HepG2 (cell line): ENCODE data around the gene ITPR1. TPM values are rescaled to one million over a fixed set of nuclear protein-coding genes. Genes with fewer than 3 reads are reported as not detected.

ENCODE experiments used
- HNRNPUL1 ChIP-seq: fragments of 200-400 bp; formaldehyde crosslinking; IDR thresholded peaks from 2 replicates; pipeline ENCODE4 v1.6.1; 2017; ENCODE audit warnings: low read depth, mild to moderate bottlenecking, low read length, moderate library complexity
- ZNF20 ChIP-seq: sonication (generic); formaldehyde crosslinking; IDR thresholded peaks from 2 replicates; pipeline ENCODE4 v1.4.0; 2020; ENCODE audit warnings: mild to moderate bottlenecking, moderate library complexity, missing genetic modification reagents
- ZNF713 ChIP-seq: sonication (generic); formaldehyde crosslinking; IDR thresholded peaks from 2 replicates; pipeline ENCODE4 v1.4.0; 2020; ENCODE audit warnings: mild to moderate bottlenecking, missing genetic modification reagents
- ZNF891 ChIP-seq: sonication (generic); formaldehyde crosslinking; IDR thresholded peaks from 2 replicates; pipeline ENCODE4 v1.5.0; 2020; ENCODE audit warnings: mild to moderate bottlenecking, missing genetic modification reagents
- polyA plus RNA-seq, 8 experiments: library from polyadenylated mRNA; depleted of rRNA in 3 of 8; stranded (reverse) in 7 of 8; unstranded in 1 of 8; fragments of >200 nt; fragmentation: Illumina TruSeq in 4 of 8; extraction: Trizol in 4 of 8; gene quantifications; 2 replicates each; pipeline versions ENCODE4 v1.2.1 to v1.2.3, GENCODE V29; 2011 to 2016; ENCODE audit warnings: low read depth in 4 of 8, missing spikeins in 1 of 8, mixed read lengths in 1 of 8; ENCODE audit not compliant: insufficient read depth in 1 of 8
- total RNA-seq, 5 experiments: library from RNA; depleted of rRNA; stranded (reverse); fragments of >200 nt; fragmentation: Illumina TruSeq; extraction: Trizol; gene quantifications; 2 replicates each; pipeline ENCODE4 v1.2.3, GENCODE V29; 2016; ENCODE audit warnings: low read depth in 1 of 5
- TF ChIP-seq, protein P1 (sequence below): sonication (generic); formaldehyde crosslinking; IDR thresholded peaks from one replicate; pipeline ENCODE4 v1.5.1; 2020; ENCODE audit warnings: mild to moderate bottlenecking, missing genetic modification reagents; ENCODE audit errors: not compliant biosample characterization

ITPR1 gene
- total and polyA plus RNA-seq, 2 of the 13 experiments (the other 11 are each of a cell fraction or from before 2014, with no cell fraction given) = 10.0 to 11.4 TPM

DNA sequence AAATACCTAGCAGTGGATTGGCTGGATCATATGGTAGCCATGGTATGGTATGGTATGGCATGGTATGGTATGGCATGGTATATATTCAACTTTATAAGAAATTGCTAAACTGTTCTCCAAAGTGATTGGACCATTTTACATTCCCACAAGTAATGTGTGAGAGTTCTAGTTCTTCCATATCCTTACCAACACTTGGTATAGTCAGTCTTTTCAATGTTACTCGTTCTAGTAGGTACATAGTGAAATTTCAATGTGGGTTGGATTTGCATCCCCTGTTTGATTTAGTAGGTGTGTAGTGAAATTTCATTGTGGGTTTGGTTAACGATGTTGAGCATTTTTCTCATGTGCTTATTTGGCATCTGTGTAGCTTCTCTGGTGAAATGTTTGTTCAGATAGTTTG is 154.3 kb downstream of the ITPR1 start (continued):
- no peak for TF ChIP-seq HNRNPUL1
- no peak for TF ChIP-seq ZNF20 (CRISPR knock-in tag)
- no peak for TF ChIP-seq ZNF713 (CRISPR knock-in tag)
- no peak for TF ChIP-seq ZNF891
- TF ChIP-seq, protein P1, sequence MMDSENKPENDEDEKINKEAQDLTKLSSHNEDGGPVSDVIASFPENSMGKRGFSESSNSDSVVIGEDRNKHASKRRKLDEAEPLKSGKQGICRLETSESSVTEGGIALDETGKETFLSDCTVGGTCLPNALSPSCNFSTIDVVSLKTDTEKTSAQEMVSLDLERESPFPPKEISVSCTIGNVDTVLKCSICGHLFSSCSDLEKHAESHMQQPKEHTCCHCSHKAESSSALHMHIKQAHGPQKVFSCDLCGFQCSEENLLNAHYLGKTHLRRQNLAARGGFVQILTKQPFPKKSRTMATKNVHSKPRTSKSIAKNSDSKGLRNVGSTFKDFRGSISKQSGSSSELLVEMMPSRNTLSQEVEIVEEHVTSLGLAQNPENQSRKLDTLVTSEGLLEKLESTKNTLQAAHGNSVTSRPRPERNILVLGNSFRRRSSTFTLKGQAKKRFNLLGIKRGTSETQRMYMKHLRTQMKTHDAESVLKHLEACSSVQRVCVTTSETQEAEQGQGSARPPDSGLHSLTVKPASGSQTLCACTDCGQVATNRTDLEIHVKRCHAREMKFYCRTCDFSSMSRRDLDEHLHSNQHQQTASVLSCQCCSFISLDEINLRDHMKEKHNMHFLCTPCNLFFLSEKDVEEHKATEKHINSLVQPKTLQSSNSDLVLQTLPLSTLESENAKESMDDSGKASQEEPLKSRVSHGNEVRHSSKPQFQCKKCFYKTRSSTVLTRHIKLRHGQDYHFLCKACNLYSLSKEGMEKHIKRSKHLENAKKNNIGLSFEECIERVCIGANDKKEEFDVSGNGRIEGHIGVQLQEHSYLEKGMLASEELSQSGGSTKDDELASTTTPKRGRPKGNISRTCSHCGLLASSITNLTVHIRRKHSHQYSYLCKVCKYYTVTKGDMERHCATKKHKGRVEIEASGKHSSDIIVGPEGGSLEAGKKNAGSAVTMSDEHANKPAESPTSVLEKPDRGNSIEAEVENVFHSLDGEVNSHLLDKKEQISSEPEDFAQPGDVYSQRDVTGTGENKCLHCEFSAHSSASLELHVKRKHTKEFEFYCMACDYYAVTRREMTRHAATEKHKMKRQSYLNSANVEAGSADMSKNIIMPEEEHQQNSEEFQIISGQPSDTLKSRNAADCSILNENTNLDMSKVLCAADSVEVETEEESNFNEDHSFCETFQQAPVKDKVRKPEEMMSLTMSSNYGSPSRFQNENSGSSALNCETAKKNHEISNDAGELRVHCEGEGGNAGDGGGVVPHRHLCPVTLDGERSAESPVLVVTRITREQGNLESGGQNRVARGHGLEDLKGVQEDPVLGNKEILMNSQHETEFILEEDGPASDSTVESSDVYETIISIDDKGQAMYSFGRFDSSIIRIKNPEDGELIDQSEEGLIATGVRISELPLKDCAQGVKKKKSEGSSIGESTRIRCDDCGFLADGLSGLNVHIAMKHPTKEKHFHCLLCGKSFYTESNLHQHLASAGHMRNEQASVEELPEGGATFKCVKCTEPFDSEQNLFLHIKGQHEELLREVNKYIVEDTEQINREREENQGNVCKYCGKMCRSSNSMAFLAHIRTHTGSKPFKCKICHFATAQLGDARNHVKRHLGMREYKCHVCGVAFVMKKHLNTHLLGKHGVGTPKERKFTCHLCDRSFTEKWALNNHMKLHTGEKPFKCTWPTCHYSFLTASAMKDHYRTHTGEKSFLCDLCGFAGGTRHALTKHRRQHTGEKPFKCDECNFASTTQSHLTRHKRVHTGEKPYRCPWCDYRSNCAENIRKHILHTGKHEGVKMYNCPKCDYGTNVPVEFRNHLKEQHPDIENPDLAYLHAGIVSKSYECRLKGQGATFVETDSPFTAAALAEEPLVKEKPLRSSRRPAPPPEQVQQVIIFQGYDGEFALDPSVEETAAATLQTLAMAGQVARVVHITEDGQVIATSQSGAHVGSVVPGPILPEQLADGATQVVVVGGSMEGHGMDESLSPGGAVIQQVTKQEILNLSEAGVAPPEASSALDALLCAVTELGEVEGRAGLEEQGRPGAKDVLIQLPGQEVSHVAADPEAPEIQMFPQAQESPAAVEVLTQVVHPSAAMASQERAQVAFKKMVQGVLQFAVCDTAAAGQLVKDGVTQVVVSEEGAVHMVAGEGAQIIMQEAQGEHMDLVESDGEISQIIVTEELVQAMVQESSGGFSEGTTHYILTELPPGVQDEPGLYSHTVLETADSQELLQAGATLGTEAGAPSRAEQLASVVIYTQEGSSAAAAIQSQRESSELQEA (CRISPR knock-in tag) = no peak
